Measurements from ENCODE around the gene ULK2.

ULK2 gene

GRCh38 chr17:19799796-19800195 is 67.9 kb downstream of the ULK2 start:
- H3K36me3 ChIP-seq (ENCODE audit: control insufficient read depth, insufficient read depth, low read length): peaks cover 35% of the 10 kb centered on the region
- H3K27me3 ChIP-seq (replicated peaks; ENCODE audit: control insufficient read depth, insufficient read depth, low read length, poor library complexity, severe bottlenecking): no peaks in the 10 kb centered on the region
- no peaks in the 10 kb centered on the region for H3K9me3 ChIP-seq (ENCODE audit: control insufficient read depth, low read length)
- no peak overlapping the region for H3K4me3 ChIP-seq (ENCODE audit: insufficient read depth, low read depth, low read length, poor library complexity, severe bottlenecking)
- no peak overlapping the region for H3K27ac ChIP-seq (ENCODE audit: insufficient read depth, low read length, poor library complexity, severe bottlenecking)
- no peak for DNase-seq
- H3K4me1 ChIP-seq (ENCODE audit: control insufficient read depth, insufficient read depth, low read length, poor library complexity, severe bottlenecking): peaks cover 3% of the 10 kb centered on the region

GRCh38 chr17:19796457-19796856 is 71.3 kb downstream of the ULK2 start:
- peaks cover 3% of the 10 kb centered on the region for H3K4me1 ChIP-seq (ENCODE audit: control insufficient read depth, insufficient read depth, low read length, poor library complexity, severe bottlenecking)
- H3K9me3 ChIP-seq (ENCODE audit: control insufficient read depth, low read length): no peaks in the 10 kb centered on the region
- no peak overlapping the region for H3K4me3 ChIP-seq (ENCODE audit: insufficient read depth, low read depth, low read length, poor library complexity, severe bottlenecking)
- no peak for DNase-seq
- no peaks in the 10 kb centered on the region for H3K27me3 ChIP-seq (replicated peaks; ENCODE audit: control insufficient read depth, insufficient read depth, low read length, poor library complexity, severe bottlenecking)
- peaks cover 47% of the 10 kb centered on the region for H3K36me3 ChIP-seq (ENCODE audit: control insufficient read depth, insufficient read depth, low read length)
- H3K27ac ChIP-seq (ENCODE audit: insufficient read depth, low read length, poor library complexity, severe bottlenecking): no peak overlapping the region

- H3K4me3 ChIP-seq (ENCODE audit: insufficient read depth, low read depth, low read length, poor library complexity, severe bottlenecking): no peak overlapping the region
- H3K27ac ChIP-seq (ENCODE audit: insufficient read depth, low read length, poor library complexity, severe bottlenecking): no peak overlapping the region
- peaks cover 40% of the 10 kb centered on the region for H3K36me3 ChIP-seq (ENCODE audit: control insufficient read depth, insufficient read depth, low read length)
- no peaks in the 10 kb centered on the region for H3K4me1 ChIP-seq (ENCODE audit: control insufficient read depth, insufficient read depth, low read length, poor library complexity, severe bottlenecking)
- no peaks in the 10 kb centered on the region for H3K9me3 ChIP-seq (ENCODE audit: control insufficient read depth, low read length)
- no peaks in the 10 kb centered on the region for H3K27me3 ChIP-seq (replicated peaks; ENCODE audit: control insufficient read depth, insufficient read depth, low read length, poor library complexity, severe bottlenecking)
- DNase-seq: no peak
These were observed 75.7 kb downstream of the ULK2 start for GRCh38 chr17:19791918-19792550.

- H3K4me3 ChIP-seq (ENCODE audit: insufficient read depth, low read depth, low read length, poor library complexity, severe bottlenecking): no peak overlapping the region
- DNase-seq: no peak
- H3K9me3 ChIP-seq (ENCODE audit: control insufficient read depth, low read length): no peaks in the 10 kb centered on the region
- H3K4me1 ChIP-seq (ENCODE audit: control insufficient read depth, insufficient read depth, low read length, poor library complexity, severe bottlenecking): no peaks in the 10 kb centered on the region
- H3K27me3 ChIP-seq (replicated peaks; ENCODE audit: control insufficient read depth, insufficient read depth, low read length, poor library complexity, severe bottlenecking): no peaks in the 10 kb centered on the region
- no peak overlapping the region for H3K27ac ChIP-seq (ENCODE audit: insufficient read depth, low read length, poor library complexity, severe bottlenecking)
- peaks cover 13% of the 10 kb centered on the region for H3K36me3 ChIP-seq (ENCODE audit: control insufficient read depth, insufficient read depth, low read length)
These were observed 79.9 kb downstream of the ULK2 start for GRCh38 chr17:19787733-19788357.

GRCh38 chr17:19785854-19786253 is 81.9 kb downstream of the ULK2 start:
- Histone ChIP-seq H3K4me3 (ENCODE audit: insufficient read depth, low read depth, low read length, poor library complexity, severe bottlenecking) (no peak overlapping the region), H3K27ac (ENCODE audit: insufficient read depth, low read length, poor library complexity, severe bottlenecking) (no peak overlapping the region), H3K36me3 (ENCODE audit: control insufficient read depth, insufficient read depth, low read length) (peaks cover 13% of the 10 kb centered on the region), H3K27me3 (replicated peaks; ENCODE audit: control insufficient read depth, insufficient read depth, low read length, poor library complexity, severe bottlenecking) (no peaks in the 10 kb centered on the region), H3K9me3 (ENCODE audit: control insufficient read depth, low read length) (no peaks in the 10 kb centered on the region), H3K4me1 (ENCODE audit: control insufficient read depth, insufficient read depth, low read length, poor library complexity, severe bottlenecking) (no peaks in the 10 kb centered on the region)
- no peak for DNase-seq

- Histone ChIP-seq H3K9me3 (ENCODE audit: control insufficient read depth, low read length) (no peaks in the 10 kb centered on the region), H3K27me3 (replicated peaks; ENCODE audit: control insufficient read depth, insufficient read depth, low read length, poor library complexity, severe bottlenecking) (no peaks in the 10 kb centered on the region), H3K4me1 (ENCODE audit: control insufficient read depth, insufficient read depth, low read length, poor library complexity, severe bottlenecking) (no peaks in the 10 kb centered on the region), H3K4me3 (ENCODE audit: insufficient read depth, low read depth, low read length, poor library complexity, severe bottlenecking) (no peak overlapping the region), H3K36me3 (ENCODE audit: control insufficient read depth, insufficient read depth, low read length) (peaks cover 9% of the 10 kb centered on the region), H3K27ac (ENCODE audit: insufficient read depth, low read length, poor library complexity, severe bottlenecking) (no peak overlapping the region)
- no peak for DNase-seq
These were observed 86.0 kb downstream of the ULK2 start for GRCh38 chr17:19781488-19782458.

- Histone ChIP-seq H3K27ac (ENCODE audit: insufficient read depth, low read length, poor library complexity, severe bottlenecking) (no peak overlapping the region), H3K36me3 (ENCODE audit: control insufficient read depth, insufficient read depth, low read length) (peaks cover 17% of the 10 kb centered on the region), H3K27me3 (replicated peaks; ENCODE audit: control insufficient read depth, insufficient read depth, low read length, poor library complexity, severe bottlenecking) (no peaks in the 10 kb centered on the region), H3K4me1 (ENCODE audit: control insufficient read depth, insufficient read depth, low read length, poor library complexity, severe bottlenecking) (no peaks in the 10 kb centered on the region), H3K4me3 (ENCODE audit: insufficient read depth, low read depth, low read length, poor library complexity, severe bottlenecking) (no peak overlapping the region), H3K9me3 (ENCODE audit: control insufficient read depth, low read length) (no peaks in the 10 kb centered on the region)
- DNase-seq: no peak
These were observed 86.9 kb downstream of the ULK2 start for GRCh38 chr17:19780846-19781245.

- H3K4me3 ChIP-seq (ENCODE audit: insufficient read depth, low read depth, low read length, poor library complexity, severe bottlenecking): no peak overlapping the region
- no peaks in the 10 kb centered on the region for H3K27me3 ChIP-seq (replicated peaks; ENCODE audit: control insufficient read depth, insufficient read depth, low read length, poor library complexity, severe bottlenecking)
- H3K36me3 ChIP-seq (ENCODE audit: control insufficient read depth, insufficient read depth, low read length): peaks cover 12% of the 10 kb centered on the region
- H3K9me3 ChIP-seq (ENCODE audit: control insufficient read depth, low read length): no peaks in the 10 kb centered on the region
- no peak overlapping the region for H3K27ac ChIP-seq (ENCODE audit: insufficient read depth, low read length, poor library complexity, severe bottlenecking)
- peaks cover 33% of the 10 kb centered on the region for H3K4me1 ChIP-seq (ENCODE audit: control insufficient read depth, insufficient read depth, low read length, poor library complexity, severe bottlenecking)
- DNase-seq: no peak
These were observed 94.2 kb downstream of the ULK2 start for GRCh38 chr17:19773534-19773933.

GRCh38 chr17:19771971-19772630 is 95.6 kb downstream of the ULK2 start:
- Histone ChIP-seq H3K9me3 (ENCODE audit: control insufficient read depth, low read length) (no peaks in the 10 kb centered on the region), H3K36me3 (ENCODE audit: control insufficient read depth, insufficient read depth, low read length) (peaks cover 11% of the 10 kb centered on the region), H3K4me1 (ENCODE audit: control insufficient read depth, insufficient read depth, low read length, poor library complexity, severe bottlenecking) (peaks cover 41% of the 10 kb centered on the region), H3K4me3 (ENCODE audit: insufficient read depth, low read depth, low read length, poor library complexity, severe bottlenecking) (no peak overlapping the region), H3K27me3 (replicated peaks; ENCODE audit: control insufficient read depth, insufficient read depth, low read length, poor library complexity, severe bottlenecking) (no peaks in the 10 kb centered on the region), H3K27ac (ENCODE audit: insufficient read depth, low read length, poor library complexity, severe bottlenecking) (peak overlapping the region; percentile 45)
- no peak for DNase-seq
